ENCODE measurements around the gene SEMA3D. TPM values are rescaled to one million over a fixed set of nuclear protein-coding genes. Genes with fewer than 3 reads are reported as not detected.

SEMA3D gene
- total and polyA plus RNA-seq, 2 of the 13 experiments (the other 11 are each of a cell fraction or from before 2014, with no cell fraction given), result 0.07 TPM; not detected in 1

GRCh38 chr7:84953234-84953633, 233.6 kb downstream of the SEMA3D start (continued):
- TF ChIP-seq RNF219 (CRISPR knock-in tag; IDR thresholded peaks at IDR 0.05), result no peak

- FAIRE-seq, result no peak
- in situ Hi-C loops (cut with HindIII; ENCODE audit: extremely low pct_ligation_motif_present, low pct_unique_long_range_greater_than_20kb), result no loop called here
Measured at GRCh38 chr7:84950836-84951235, 236.0 kb downstream of the SEMA3D start.

More at GRCh38 chr7:84950836-84951235, 236.0 kb downstream of the SEMA3D start:
- H3K36me3 ChIP-seq (replicated peaks in 1 of 2; ENCODE audit: control insufficient read depth in 1 of 2, insufficient read depth in 2 of 2, low read length in 2 of 2), result no peaks in the 10 kb centered on the region
- no peak overlapping the region for H3K9ac ChIP-seq (ENCODE audit: insufficient read depth, low read depth, low read length)
- ChIA-PET POLR2A (no interaction called here), CTCF (ENCODE audit: low intra/inter-chr PET ratio, low total read pairs) (no interaction called here)
- no TSS peak for BruUV-seq (replicated peaks)
- no peaks in the 10 kb centered on the region for H3K79me2 ChIP-seq (ENCODE audit: insufficient read depth, low read length)
- H2AFZ ChIP-seq (ENCODE audit: low read length), result no peak overlapping the region
- no peak overlapping the region for H3K4me3 ChIP-seq (replicated peaks in 1 of 3; ENCODE audit: insufficient read depth in 1 of 3, low read depth in 2 of 3, low read length in 3 of 3)
- DNase-seq (ENCODE audit: low spot score), result no peak
- no peak for ATAC-seq
- TF ChIP-seq ARNTL (CRISPR knock-in tag; IDR thresholded peaks at IDR 0.05), result no peak
- no peak for TF ChIP-seq ZNF205 (CRISPR knock-in tag; IDR thresholded peaks at IDR 0.05)
- no peak for TF ChIP-seq GABPA (IDR thresholded peaks at IDR 0.05; ENCODE audit: low read depth, low read length)
- no peak for TF ChIP-seq GABPA (CRISPR knock-in tag; IDR thresholded peaks at IDR 0.05; ENCODE audit: low read depth)
- TF ChIP-seq ZBTB1 (CRISPR knock-in tag; IDR thresholded peaks at IDR 0.05; ENCODE audit: borderline replicate concordance), result no peak
- no peak for TF ChIP-seq ZNF841 (CRISPR knock-in tag; IDR thresholded peaks at IDR 0.05; ENCODE audit: borderline replicate concordance)
- no peak for TF ChIP-seq ZKSCAN1 (IDR thresholded peaks at IDR 0.05; ENCODE audit: low read length)
- no peak for TF ChIP-seq TCF7L2 (IDR thresholded peaks at IDR 0.05; ENCODE audit: low read depth, low read length)
- TF ChIP-seq PRPF4 (IDR thresholded peaks at IDR 0.05; ENCODE audit: low read depth, low read length, poor library complexity, severe bottlenecking), result no peak
- TF ChIP-seq ZSCAN21 (CRISPR knock-in tag; IDR thresholded peaks at IDR 0.05; ENCODE audit: borderline replicate concordance), result no peak
- TF ChIP-seq ZNF292 (CRISPR knock-in tag; IDR thresholded peaks at IDR 0.05; ENCODE audit: borderline replicate concordance, low read depth), result no peak
- no peak for TF ChIP-seq ZNF274 (CRISPR knock-in tag; IDR thresholded peaks at IDR 0.05)
- TF ChIP-seq MTF2 (CRISPR knock-in tag; IDR thresholded peaks at IDR 0.05; ENCODE audit: borderline replicate concordance), result no peak
- no peak for TF ChIP-seq FOXP4 (CRISPR knock-in tag; IDR thresholded peaks at IDR 0.05)
- no peak for TF ChIP-seq ZFP41 (CRISPR knock-in tag; IDR thresholded peaks at IDR 0.05; ENCODE audit: borderline replicate concordance)
- TF ChIP-seq TP53 (CRISPR knock-in tag; conservative IDR thresholded peaks at IDR 0.05), result no peak
- TF ChIP-seq CREB3 (CRISPR knock-in tag; IDR thresholded peaks at IDR 0.05), result no peak
- no peak for TF ChIP-seq ZSCAN12 (CRISPR knock-in tag; IDR thresholded peaks at IDR 0.05)
- no peak overlapping the region for H3K27ac ChIP-seq (ENCODE audit: extremely low read length, insufficient read depth, low read length)
- no peaks in the 10 kb centered on the region for H3K9me3 ChIP-seq (ENCODE audit: low read length)
- H3K4me1 ChIP-seq (ENCODE audit: insufficient read depth, low read length), result no peaks in the 10 kb centered on the region
- no peaks in the 10 kb centered on the region for H3K27me3 ChIP-seq (ENCODE audit: control insufficient read depth in 1 of 2, insufficient read depth in 2 of 2, low read length in 2 of 2)
- no peaks in the 10 kb centered on the region for H4K20me1 ChIP-seq (ENCODE audit: insufficient read depth, low read length)
- H3K4me2 ChIP-seq (ENCODE audit: low read depth, low read length), result no peak overlapping the region
- intact Hi-C loops (cut with micrococcal nuclease; ENCODE audit: unreplicated experiment), result no loop called here
